GM19397 (cell line): ENCODE measurements around the gene IFNL4.
"Not testable (repeated sequence)": the region's sequence is repeated elsewhere in the genome, so short reads cannot be mapped to it uniquely, and the experiment has no call there.

Experiments
- ATAC-seq: cut with Tn5 transposase; IDR thresholded peaks from one replicate; pipeline ENCODE4 v1.9.1; 2021; ENCODE audit warnings: mild to moderate bottlenecking, moderate library complexity; ENCODE audit not compliant: unreplicated experiment

Gene IFNL4

DNA sequence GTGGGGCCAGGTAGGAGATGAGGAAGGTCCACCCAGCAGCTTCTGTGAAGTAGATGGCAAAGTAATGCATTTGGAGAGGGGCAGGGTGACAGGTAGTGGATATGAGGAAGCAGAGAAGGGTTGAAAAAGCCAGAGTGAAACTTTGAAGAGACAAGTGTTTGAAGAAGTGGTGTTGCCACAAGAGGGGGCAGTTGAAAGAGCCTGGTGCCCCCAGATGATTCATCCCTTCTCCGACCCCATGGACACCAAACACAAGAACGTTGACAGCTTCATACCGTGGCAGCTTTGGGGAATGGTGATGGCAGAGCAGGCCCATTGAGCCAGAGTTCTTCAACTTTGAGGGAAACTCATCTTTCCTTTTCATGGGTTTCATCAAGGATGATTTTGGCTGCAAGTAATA lies 23.7 kb downstream of the IFNL4 start:
- ATAC-seq, result no peak

DNA sequence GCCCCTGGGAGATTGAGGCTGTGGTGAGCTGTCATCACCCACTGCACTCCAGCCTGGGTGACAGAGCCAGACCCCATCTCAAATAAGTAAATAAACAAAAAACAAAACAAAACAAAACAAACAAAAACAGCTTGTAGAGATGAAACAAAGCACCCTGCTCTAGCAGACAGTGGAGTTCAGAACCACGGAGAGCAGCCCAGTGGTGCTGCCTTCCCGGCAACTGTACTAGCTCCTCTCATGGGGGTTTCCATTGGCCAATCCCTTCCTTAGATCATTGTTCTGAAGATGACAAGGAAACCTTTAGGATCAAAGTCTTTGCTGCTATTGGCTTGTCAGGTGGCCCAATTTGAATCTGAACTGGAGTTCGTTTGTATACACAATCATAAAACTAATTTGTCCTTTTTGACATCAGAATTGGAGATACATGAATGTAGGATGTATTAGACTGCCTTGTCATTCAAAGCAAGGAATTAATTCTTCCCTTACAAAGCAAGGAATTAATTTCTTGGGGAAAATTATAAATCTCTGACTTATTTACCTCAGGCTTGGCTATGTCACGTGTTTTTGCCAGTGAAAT lies 24.9 kb downstream of the IFNL4 start:
- no peak for ATAC-seq

DNA sequence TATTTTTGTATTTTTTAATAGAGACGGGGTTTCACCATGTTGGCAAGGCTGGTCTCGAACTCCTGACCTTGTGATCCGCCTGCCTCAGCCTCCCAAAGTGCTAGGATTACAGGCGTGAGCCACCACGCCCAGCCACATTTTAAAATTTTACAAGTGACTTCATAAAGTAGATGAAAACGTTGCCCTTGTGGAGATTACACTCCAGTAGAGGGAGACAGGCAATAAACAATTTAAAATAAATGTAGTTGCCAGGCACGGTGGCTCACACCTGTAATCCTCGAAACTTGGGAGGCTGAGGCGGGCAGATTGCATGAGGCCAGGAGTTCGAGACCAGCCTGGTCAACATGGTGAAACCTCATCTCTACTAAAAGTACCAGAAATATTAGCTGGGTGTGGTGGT lies 29.5 kb downstream of the IFNL4 start:
- ATAC-seq, result not testable (repeated sequence)

DNA sequence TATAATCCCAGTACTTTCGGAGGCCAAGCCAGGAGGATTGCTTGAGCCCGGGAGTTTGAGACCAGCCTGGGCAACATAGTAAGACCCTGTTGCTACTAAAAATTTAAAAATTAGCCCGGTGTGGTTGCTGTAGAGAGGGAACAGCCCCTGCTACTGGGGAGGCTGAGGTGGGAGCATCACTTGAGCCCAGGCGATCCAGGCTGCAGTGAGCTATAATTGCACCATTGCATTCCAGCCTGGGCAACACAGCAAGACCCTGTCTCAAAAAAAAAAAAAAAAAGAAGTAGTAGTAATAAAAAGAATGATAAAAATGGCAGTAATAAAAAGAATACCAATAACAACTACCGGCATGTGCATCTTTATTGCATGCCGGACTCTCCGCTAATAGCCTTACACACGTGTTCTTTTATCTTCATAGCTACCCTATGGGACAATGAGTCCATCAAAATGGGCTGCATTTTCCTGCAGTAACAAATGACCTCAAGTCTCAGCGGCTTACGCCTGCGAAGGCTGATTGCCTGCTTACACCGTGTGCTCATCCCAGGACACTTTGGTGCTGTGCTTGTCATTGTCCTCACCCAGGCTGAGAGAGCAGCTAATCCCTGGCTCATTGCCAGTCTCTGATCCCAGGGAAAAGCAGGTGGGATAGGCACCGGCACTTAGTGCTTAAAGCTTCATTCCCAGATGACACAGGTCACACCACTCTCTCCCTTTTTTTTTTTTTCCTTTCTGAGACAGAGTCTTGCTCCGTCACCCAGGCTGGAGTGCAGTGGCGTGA lies 30.2 kb downstream of the IFNL4 start:
- no peak for ATAC-seq

DNA sequence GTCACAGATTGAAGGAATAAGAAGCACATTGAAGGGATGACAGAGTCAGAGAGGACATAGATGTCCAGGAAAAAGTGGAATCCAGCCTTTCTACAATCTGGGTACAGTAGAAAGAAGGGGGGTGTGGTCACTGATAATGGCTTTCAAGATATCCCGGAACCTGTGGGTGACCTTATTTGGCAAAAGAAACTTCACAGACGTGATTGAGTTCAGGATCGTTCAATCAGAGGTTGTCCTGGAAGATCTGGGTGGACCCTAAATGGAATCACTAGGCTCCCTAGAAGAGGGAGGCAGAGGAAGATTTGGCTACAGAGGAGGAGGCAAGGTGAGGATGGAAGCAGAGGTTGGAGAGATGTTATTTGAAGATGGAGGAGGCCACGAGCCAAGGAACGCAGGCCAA lies 31.6 kb downstream of the IFNL4 start:
- ATAC-seq, result no peak

DNA sequence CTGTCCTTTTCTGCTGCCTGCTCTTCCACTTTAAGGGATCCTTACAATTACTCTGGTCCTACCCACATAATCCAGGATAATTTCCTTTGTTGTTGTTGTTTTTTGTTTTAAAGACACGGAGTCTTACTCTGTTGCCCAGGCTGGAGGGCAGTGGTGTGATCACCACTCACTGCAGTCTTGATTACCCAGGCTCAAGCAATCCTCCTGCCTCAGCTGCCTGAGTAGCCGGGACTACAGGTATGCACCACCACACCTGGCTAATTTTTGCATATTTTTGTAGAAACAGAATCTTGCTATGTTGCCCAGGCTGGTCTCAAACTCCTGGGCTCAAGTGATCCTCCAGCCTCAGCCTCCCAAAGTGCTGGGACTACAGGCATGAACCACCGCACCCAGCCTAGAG lies 33.3 kb downstream of the IFNL4 start:
- ATAC-seq, result not testable (repeated sequence)

DNA sequence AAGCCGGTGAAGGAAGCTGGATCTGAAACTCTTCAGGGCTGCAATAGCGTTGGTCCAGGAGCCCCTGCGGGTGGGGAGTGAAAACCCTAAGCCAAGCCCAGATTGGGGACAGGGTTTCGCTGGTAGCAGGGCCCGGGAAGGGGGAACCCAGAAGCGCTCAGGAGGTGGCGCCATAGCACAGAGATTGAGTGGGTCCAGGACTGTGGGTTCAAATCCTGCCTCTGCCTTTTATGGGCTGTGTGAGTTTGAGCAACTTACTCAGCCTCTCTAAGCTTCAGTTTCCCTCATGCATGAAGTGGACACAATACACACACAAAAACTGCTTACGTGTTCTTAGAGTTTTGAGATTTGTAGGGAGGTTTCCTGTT lies 36.3 kb downstream of the IFNL4 start:
- no peak for ATAC-seq

DNA sequence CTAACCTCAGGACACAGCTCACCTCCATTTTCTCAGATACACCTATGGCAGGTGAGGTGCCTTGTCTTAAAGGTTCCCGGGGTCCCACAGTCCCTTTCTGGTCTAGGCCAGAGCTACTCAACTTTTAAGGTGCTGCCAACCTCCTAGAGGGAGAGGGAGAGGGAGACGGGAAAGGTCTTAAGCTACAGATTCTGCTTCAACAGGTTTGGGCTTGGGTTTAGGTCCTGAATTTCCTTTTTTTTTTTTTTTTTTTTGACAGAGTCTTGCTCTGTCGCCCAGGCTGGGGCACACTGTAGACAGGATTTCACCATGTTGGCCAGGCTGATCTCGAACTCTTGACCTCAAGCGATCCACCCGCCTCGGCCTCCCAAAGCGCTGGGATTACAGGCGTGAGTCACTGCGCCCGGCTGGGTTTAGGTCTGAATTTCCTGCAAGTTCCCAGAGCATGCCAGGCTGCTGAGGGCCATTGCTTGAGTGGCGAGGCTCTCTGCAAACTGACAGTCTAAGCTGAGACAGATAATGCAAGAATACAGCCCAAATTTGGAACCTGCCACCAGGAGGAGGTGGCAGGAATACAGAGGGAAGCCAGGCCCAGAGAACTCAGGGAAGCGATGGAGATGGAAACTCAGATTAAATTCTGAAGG lies 36.8 kb downstream of the IFNL4 start:
- no peak for ATAC-seq

DNA sequence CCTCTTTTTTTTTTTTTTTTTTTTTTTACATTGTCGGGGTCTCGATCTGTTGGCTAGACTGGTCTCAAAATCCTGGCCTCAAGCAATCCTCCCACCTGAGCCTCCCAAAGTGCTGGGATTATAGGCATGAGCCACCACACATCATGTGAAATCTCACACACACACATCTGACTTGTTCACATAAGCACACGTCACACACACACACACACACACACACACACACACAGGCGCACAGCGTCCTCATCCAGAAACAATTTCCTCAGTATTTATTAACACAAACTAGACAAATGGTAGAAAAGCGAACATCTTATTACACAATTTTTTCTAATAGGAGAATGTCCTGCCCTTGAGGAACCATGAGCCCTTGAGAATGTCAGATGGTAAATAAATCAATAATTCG lies 39.5 kb downstream of the IFNL4 start:
- no peak for ATAC-seq

DNA sequence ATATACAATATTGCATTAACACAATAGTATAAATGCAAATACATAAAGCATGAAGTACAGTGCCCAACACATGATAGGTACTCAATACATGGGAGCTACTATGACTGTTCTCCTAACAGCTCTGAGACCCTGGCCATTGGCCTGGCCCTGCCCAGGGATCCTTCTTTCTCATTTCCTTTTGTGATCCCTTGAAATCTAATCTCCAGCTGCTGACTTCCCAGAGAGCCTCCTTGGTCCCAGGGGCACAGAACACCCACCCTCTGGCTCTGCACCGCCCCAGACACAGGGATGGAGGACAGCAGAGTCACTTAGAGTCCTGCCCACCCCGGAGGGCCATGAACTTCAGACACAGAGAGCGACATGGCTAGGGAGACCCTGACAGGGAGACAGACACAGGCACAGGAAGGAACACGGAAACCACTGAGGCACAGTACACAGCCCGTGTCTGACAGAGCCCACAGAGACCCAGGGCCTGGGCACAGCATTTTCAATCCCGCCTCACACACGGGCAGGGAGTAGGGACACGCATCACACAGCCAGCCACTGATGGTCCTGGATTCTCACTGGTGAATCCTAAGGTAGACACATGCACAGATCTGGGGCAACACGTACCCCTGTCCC lies 40.4 kb downstream of the IFNL4 start:
- no peak for ATAC-seq

DNA sequence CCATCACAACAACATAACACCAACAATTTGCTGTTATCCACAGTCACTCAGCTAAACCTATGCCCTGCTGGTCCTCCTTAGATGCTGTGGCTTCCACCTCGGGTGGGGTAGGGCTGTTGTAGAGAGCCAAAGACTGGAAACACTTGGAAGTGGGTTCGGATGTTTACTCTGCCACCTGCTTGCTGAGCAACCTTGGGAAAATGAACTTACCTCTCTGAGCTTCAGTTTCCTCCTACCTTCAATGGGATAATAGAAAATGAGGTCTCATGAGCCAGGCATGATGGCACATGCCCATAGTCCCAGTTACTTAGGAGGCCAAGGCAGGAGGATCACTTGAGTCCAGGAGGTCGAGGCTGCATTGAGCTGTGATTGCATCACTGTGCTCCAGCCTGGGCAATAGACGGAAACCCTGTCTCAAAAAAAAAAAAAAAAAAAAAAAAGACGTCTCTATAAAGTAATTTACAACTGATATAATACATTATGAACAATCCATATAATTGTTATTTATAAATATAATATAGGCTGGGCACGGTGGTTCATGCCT lies 41.3 kb downstream of the IFNL4 start:
- no peak for ATAC-seq

DNA sequence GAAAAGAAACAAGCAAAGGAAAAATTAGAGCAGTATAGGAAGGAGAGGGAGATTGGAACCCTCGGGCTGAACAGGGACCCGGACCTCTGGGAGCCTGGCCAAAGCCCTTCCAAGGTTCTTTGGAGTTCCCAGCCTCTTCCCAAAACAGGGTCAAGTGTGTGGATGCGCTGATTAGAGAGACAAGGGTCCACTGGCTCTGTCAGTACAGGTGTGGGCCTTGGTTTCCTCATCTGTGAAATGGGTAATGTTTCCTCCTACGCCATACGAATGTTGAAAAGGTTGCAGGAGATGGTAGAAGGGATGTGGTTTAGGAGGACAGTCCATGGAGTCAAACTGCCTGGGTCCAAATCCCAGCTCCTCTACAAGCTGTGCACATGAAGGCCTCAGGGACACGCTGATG lies 42.5 kb downstream of the IFNL4 start:
- ATAC-seq, result no peak

DNA sequence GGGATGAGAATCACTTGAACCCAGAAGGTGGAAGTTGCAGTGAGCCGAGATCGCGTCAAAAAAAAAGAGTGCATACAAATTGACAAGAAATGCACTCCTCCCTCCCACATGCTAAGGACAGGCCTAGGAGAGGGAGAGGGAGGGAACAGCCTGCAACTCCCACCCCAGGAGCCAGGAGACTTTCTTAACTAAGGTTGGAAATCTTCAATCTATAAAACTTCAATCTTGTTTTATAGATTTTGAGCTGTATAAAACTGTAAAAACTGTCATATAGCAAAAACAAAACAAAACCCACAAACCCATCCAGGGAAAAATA lies 43.2 kb downstream of the IFNL4 start:
- ATAC-seq, result no peak

DNA sequence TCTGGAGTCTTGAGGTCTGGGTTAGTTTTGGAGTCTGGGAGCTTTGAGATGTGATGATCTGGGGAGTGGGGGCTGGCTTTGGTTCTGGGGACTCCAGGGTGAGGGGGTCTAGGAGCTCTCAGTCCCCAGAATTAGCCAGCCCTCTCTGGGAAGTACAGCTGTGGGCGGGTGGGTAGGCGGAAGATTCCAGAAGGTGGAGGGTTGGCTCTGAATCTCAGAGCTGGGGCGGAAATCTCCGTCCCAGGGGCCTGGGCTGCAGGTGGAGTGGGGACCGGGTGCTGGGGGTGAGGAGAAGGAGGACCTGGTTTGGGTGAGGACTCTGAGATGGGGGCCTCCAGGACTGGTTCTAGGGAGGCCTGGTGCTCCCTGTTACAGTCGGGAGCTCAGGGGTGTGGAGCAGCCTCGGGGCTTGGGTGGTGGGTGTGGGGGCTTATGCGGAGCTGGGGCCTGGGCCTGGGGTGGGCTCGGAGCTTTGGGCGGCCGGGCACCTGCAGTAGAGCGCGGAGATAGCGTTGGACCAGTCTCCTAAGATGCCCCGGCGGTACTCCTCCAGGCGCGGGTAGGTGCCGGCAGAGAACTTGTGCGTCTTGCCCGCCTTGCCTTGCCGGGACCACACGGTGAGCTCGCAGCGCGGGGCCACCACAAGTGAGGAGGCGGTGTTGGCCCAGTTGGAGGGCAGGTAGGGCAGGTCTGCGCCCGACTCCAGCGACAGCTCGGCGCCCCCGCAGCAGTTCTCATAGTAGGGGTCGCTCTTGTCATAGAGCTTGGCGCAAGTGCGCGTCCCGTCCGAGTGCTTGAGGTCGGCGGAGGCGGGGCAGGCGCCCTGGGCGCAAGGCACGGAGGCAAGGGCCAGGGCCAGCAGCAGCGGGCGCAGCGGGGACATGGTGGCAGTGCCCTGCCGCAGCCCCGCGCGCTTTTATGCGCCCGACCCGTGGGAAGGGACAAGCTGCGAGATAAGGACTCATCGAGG lies 45.0 kb downstream of the IFNL4 start, which contains the start of gene SYCN:
SYCN (minus strand) TSS at position 892 of the 970 bp plus-strand sequence; CDS start at position 883, 9 bp downstream.
- no peak for ATAC-seq

DNA sequence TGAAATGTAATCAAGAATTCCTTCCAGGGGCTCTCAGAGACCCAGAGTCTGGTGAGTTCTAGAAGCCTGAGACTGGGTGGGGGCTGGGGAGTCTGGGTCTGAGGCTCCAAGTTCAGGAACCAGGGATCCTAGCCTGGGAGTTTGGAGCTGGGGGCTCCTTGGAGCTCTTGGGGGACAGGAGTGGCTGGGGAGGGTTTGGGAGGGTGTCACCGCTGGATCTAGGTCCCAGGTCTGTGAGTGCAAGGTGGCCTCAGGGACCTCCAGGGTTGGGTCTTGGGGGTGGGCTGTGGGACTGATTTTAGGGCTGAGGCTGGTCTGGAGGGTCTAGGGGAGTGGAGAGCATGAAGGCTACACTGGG lies 45.7 kb downstream of the IFNL4 start:
- ATAC-seq, result no peak

DNA sequence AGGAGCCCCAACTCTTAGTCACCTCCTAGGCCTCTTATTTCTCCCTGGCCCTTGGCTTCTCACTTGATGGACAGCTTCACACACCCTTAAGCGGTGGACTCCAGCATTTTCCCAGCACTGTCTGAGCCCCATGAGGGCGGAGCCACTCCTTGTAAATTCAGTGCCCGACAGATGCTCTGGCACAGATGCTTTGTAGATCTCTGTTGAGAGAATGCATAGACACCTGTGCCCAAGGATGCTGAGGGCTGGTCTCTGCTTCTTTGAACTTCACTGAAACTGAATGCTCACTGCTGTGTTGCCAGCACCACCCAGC lies 47.9 kb downstream of the IFNL4 start:
- no peak for ATAC-seq

DNA sequence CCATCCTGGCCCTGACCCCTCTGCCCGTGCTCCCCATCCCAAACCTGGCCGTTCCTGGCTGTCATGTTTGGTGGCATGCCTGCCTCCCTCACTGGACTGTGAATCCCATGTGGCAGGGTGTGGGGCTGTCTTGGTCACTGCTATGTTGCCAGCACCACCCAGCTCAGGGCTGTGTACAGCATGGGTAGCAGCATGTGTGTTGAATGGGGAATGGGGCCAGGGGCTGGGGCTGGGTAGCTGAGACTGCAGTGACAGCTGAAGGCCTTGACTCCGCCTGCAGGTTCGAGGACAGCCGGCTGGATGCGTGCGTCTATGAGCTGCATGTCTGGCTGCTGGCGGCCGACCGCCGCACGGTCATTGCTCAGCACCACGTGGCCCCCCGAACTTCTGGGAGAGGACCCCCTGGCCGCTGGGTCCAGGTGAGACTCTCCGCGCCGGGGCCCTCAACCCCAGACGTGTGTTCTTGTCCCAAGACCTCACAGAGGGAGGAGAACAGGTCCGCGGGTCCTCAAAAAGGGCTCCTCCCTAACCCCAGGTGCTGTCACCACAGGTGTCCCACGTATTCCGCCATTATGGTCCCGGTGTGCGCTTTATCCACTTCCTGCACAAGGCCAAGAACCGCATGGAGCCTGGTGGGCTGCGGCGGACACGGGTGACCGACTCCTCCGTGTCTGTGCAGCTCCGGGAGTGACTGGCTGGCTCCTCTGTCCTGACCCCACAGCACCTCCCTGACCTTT lies 48.4 kb downstream of the IFNL4 start:
- ATAC-seq, result no peak

DNA sequence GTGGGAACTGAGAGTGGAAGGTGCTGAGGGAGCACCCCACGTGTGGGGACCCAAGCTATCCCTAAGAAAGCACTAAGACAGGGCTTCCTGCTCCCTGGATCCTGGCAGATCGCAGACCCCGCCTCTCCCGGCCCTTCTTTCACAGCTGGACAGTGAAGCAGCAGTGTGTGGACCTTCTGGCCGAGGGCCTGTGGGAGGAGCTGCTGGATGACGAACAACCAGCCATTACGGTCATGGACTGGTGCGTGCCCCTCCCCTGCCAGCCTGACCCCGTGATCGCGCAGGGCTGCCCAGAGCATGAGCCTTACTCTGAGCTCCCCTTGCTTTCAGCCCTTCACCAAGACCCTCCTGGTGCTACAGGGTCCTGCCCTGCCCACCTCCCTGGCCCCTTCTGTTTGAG lies 49.6 kb downstream of the IFNL4 start:
- no peak for ATAC-seq

DNA sequence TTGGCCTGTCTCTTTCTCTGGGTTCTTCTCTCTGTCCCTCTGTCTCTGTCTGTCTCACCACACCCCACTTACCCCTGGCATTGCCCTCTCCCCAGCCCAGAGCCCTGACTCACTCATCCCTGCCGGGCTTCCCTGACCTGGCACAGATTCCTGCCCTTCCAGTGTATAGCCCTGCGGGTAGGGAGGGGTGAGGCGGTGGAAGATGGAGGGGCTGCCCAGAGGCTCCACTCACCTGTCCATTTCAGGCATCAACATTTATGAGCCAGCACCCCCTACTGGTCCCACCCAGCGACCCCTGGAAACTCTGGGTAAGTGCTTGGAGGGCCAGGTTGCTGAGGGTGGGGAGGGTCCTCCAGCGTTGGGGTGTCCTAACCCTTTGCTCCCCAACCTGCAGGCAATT lies 50.8 kb downstream of the IFNL4 start:
- ATAC-seq, result no peak

DNA sequence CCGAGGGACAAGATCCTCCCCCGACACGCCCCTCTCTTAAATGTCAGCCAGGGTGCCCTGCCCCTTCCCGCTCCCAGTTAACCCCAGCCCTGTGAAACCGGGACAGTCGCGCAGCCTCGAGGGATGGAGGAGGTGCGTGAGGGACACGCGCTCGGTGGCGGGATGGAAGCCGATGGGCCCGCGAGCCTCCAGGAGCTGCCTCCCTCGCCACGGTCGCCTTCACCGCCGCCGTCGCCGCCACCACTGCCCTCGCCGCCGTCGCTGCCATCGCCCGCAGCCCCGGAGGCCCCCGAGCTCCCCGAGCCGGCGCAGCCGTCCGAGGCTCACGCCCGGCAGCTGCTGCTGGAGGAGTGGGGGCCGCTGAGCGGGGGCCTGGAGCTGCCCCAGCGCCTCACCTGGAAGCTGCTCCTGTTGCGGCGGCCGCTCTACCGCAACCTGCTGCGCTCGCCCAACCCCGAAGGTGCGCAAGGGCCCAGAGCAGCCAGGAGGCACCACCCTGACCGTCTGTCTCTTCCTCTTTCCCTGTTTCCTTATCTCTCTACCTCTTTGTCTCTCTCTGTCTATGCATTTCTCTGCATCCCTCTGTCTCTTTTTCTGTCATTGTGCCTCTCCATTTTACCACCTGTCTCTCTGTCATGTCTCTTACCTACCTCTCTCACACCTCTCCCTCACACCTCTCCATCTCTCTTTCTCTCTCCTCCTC lies 51.6 kb downstream of the IFNL4 start, which contains the start of gene NCCRP1:
NCCRP1 (plus strand) TSS at position 105 of the 703 bp plus-strand sequence; CDS start at position 124, 19 bp downstream.
- no peak for ATAC-seq
